K562 (cell line): ENCODE results near the gene CTTNBP2. TPM values are rescaled to one million over a fixed set of nuclear protein-coding genes. Genes with fewer than 3 reads are reported as not detected.

ENCODE experiments used
- ESRRA ChIP-seq: fragments of 450-650 bp; IDR thresholded peaks from 2 replicates; pipeline ENCODE4 v1.6.1; 2014; ENCODE audit warnings: low read depth, mild to moderate bottlenecking, moderate library complexity, borderline replicate concordance
- SAFB ChIP-seq: fragments of 200-400 bp; formaldehyde crosslinking; IDR thresholded peaks from 2 replicates; pipeline ENCODE4 v1.6.1; 2017; ENCODE audit warnings: low read depth, low read length, borderline replicate concordance
- SNIP1 ChIP-seq: fragments of 450-650 bp; IDR thresholded peaks from 2 replicates; pipeline ENCODE4 v1.7.1; 2017; ENCODE audit warnings: low read depth, mild to moderate bottlenecking
- XRCC5 ChIP-seq: fragments of 200-400 bp; formaldehyde crosslinking; IDR thresholded peaks from 2 replicates; pipeline ENCODE4 v1.6.1; 2017; ENCODE audit warnings: low read depth, mild to moderate bottlenecking, low read length
- polyA plus RNA-seq, 8 experiments: library from polyadenylated mRNA; depleted of rRNA in 4 of 8; stranded (reverse) in 5 of 8; unstranded in 3 of 8; fragments of >200 nt; fragmentation: Nextera tagmentation in 2 of 8; fragmentation: Illumina TruSeq in 1 of 8; extraction: Ambion mirVana in 2 of 8; extraction: Trizol in 1 of 8; gene quantifications; 2 replicates each; pipeline versions ENCODE4 v1.2.1 to v1.2.3, GENCODE V29; 2011 to 2014; ENCODE audit warnings: inconsistent platforms in 1 of 8, missing spikeins in 1 of 8
- total RNA-seq, 7 experiments: library from RNA; depleted of rRNA in 6 of 7; stranded (reverse); fragments of >200 nt in 6 of 7; fragmentation: Illumina TruSeq in 2 of 7; extraction: Trizol in 2 of 7; gene quantifications; 2 replicates each; pipeline versions ENCODE4 v1.2.1 to v1.2.3, GENCODE V29; 2011 to 2021; ENCODE audit warnings: low replicate concordance in 1 of 7
- TF ChIP-seq, protein P1 (sequence below): sonication (generic); formaldehyde crosslinking; IDR thresholded peaks from 2 replicates; pipeline ENCODE4 v1.8.0; 2023; ENCODE audit warnings: missing genetic modification reagents, mild to moderate bottlenecking, borderline replicate concordance
- TF ChIP-seq, protein P2 (sequence below): fragments of 450-650 bp; IDR thresholded peaks from 2 replicates; pipeline ENCODE4 v1.6.1; 2016; ENCODE audit warnings: low read depth

The CTTNBP2 gene
- total and polyA plus RNA-seq, 9 of the 15 experiments (the other 6 are each of a cell fraction or from before 2014, with no cell fraction given): 0.05 TPM; not detected in 8

DNA sequence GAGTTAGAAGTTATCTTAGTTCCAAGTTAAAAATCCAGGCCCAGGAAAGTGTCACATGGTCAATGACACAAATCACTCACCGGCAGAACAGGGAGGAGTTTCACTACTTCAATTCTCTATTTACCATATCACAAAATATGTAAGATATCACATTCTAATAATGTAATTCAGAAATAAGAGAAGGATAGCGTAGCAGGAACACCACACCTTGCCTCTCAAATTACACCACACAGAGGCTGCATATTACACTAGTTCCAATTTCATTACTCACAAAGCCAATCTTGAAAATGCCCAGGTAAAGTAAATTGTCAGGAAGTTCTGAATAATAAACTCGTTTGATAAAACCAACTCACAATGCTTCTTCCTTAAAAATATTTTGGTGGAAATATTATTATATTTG is 169.2 kb downstream of the CTTNBP2 start (continued):
- no peak for TF ChIP-seq SAFB
- no peak for TF ChIP-seq SNIP1
- TF ChIP-seq, protein P1, sequence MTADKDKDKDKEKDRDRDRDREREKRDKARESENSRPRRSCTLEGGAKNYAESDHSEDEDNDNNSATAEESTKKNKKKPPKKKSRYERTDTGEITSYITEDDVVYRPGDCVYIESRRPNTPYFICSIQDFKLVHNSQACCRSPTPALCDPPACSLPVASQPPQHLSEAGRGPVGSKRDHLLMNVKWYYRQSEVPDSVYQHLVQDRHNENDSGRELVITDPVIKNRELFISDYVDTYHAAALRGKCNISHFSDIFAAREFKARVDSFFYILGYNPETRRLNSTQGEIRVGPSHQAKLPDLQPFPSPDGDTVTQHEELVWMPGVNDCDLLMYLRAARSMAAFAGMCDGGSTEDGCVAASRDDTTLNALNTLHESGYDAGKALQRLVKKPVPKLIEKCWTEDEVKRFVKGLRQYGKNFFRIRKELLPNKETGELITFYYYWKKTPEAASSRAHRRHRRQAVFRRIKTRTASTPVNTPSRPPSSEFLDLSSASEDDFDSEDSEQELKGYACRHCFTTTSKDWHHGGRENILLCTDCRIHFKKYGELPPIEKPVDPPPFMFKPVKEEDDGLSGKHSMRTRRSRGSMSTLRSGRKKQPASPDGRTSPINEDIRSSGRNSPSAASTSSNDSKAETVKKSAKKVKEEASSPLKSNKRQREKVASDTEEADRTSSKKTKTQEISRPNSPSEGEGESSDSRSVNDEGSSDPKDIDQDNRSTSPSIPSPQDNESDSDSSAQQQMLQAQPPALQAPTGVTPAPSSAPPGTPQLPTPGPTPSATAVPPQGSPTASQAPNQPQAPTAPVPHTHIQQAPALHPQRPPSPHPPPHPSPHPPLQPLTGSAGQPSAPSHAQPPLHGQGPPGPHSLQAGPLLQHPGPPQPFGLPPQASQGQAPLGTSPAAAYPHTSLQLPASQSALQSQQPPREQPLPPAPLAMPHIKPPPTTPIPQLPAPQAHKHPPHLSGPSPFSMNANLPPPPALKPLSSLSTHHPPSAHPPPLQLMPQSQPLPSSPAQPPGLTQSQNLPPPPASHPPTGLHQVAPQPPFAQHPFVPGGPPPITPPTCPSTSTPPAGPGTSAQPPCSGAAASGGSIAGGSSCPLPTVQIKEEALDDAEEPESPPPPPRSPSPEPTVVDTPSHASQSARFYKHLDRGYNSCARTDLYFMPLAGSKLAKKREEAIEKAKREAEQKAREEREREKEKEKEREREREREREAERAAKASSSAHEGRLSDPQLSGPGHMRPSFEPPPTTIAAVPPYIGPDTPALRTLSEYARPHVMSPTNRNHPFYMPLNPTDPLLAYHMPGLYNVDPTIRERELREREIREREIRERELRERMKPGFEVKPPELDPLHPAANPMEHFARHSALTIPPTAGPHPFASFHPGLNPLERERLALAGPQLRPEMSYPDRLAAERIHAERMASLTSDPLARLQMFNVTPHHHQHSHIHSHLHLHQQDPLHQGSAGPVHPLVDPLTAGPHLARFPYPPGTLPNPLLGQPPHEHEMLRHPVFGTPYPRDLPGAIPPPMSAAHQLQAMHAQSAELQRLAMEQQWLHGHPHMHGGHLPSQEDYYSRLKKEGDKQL (CRISPR knock-in tag): no peak
- TF ChIP-seq XRCC5: no peak
- TF ChIP-seq ESRRA: no peak
- TF ChIP-seq, protein P2, sequence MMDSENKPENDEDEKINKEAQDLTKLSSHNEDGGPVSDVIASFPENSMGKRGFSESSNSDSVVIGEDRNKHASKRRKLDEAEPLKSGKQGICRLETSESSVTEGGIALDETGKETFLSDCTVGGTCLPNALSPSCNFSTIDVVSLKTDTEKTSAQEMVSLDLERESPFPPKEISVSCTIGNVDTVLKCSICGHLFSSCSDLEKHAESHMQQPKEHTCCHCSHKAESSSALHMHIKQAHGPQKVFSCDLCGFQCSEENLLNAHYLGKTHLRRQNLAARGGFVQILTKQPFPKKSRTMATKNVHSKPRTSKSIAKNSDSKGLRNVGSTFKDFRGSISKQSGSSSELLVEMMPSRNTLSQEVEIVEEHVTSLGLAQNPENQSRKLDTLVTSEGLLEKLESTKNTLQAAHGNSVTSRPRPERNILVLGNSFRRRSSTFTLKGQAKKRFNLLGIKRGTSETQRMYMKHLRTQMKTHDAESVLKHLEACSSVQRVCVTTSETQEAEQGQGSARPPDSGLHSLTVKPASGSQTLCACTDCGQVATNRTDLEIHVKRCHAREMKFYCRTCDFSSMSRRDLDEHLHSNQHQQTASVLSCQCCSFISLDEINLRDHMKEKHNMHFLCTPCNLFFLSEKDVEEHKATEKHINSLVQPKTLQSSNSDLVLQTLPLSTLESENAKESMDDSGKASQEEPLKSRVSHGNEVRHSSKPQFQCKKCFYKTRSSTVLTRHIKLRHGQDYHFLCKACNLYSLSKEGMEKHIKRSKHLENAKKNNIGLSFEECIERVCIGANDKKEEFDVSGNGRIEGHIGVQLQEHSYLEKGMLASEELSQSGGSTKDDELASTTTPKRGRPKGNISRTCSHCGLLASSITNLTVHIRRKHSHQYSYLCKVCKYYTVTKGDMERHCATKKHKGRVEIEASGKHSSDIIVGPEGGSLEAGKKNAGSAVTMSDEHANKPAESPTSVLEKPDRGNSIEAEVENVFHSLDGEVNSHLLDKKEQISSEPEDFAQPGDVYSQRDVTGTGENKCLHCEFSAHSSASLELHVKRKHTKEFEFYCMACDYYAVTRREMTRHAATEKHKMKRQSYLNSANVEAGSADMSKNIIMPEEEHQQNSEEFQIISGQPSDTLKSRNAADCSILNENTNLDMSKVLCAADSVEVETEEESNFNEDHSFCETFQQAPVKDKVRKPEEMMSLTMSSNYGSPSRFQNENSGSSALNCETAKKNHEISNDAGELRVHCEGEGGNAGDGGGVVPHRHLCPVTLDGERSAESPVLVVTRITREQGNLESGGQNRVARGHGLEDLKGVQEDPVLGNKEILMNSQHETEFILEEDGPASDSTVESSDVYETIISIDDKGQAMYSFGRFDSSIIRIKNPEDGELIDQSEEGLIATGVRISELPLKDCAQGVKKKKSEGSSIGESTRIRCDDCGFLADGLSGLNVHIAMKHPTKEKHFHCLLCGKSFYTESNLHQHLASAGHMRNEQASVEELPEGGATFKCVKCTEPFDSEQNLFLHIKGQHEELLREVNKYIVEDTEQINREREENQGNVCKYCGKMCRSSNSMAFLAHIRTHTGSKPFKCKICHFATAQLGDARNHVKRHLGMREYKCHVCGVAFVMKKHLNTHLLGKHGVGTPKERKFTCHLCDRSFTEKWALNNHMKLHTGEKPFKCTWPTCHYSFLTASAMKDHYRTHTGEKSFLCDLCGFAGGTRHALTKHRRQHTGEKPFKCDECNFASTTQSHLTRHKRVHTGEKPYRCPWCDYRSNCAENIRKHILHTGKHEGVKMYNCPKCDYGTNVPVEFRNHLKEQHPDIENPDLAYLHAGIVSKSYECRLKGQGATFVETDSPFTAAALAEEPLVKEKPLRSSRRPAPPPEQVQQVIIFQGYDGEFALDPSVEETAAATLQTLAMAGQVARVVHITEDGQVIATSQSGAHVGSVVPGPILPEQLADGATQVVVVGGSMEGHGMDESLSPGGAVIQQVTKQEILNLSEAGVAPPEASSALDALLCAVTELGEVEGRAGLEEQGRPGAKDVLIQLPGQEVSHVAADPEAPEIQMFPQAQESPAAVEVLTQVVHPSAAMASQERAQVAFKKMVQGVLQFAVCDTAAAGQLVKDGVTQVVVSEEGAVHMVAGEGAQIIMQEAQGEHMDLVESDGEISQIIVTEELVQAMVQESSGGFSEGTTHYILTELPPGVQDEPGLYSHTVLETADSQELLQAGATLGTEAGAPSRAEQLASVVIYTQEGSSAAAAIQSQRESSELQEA: no peak
